ENCODE measurements around the gene VAV2.

GRCh38 chr9:134039386-134040175, 47.5 kb upstream of the VAV2 start:
- TF ChIP-seq ETS1 (IDR thresholded peaks at IDR 0.05): no peak
- no peak for TF ChIP-seq EZH2phosphoT487 (IDR thresholded peaks at IDR 0.05; ENCODE audit: unreplicated experiment)
- TF ChIP-seq CTCF (conservative IDR thresholded peaks at IDR 0.05; ENCODE audit: low read depth in 2 of 2): no peak

Data from GM23338 (cell line).